Endothelial cell of umbilical vein (primary cell): Measurements from ENCODE around the gene OR10G8. TPM values are rescaled to one million over a fixed set of nuclear protein-coding genes. Genes with fewer than 3 reads are reported as not detected.
A peak's percentile ranks its signal among the peaks of the same experiment; 100 is the strongest.

Experiments used
- BruUV-seq: library from RNA; stranded (reverse); fragments of 400-500 nt; replicated peaks from 2 replicates; lab custom pipeline; 2021; lab: Mats Ljungman, UMichigan
- CTCF ChIA-PET: fragments of 300-600, 350-600 bp; sonication (Branson Sonifier 250); formaldehyde crosslinking; loops from one replicate; lab custom pipeline; 2021; ENCODE audit warnings: antibody characterized with exemption, inconsistent platforms; lab: Charles Lee
- POLR2A ChIA-PET: fragments of 300-600, 350-600 bp; sonication (Branson Sonifier 250); formaldehyde crosslinking; loops from one replicate; lab custom pipeline; 2021; ENCODE audit warnings: antibody characterized with exemption, inconsistent platforms; lab: Charles Lee
- DNase-seq: peaks from one replicate; pipeline ENCODE4 v3.0.0-alpha.2; 2011; ENCODE audit warnings: low read depth, low spot score
- FAIRE-seq: peaks from 2 replicates; lab custom pipeline; 2011; peaks lifted over from hg19 to GRCh38; lab: Jason Lieb, UNC
- H2AFZ ChIP-seq: 2 replicates; pipeline ENCODE4 v1.6.0; 2012; ENCODE audit warnings: low read depth, low read length, control low read depth, inconsistent platforms
- H3K27ac ChIP-seq: 2 replicates; pipeline ENCODE4 v1.5.1; 2011; ENCODE audit warnings: low read depth, mild to moderate bottlenecking, control low read depth, low read length, moderate library complexity; ENCODE audit not compliant: insufficient read depth
- H3K27me3 ChIP-seq, 2 experiments: 2 replicates each; pipeline versions ENCODE4 v1.6.0 to v1.6.1; 2011; ENCODE audit warnings: low read length in 2 of 2, mixed read lengths in 1 of 2; ENCODE audit not compliant: control insufficient read depth in 2 of 2, insufficient read depth in 2 of 2
- H3K36me3 ChIP-seq, 2 experiments: 2 replicates in 1 of 2; 3 replicates in 1 of 2; pipeline ENCODE4 v1.5.1; 2011; ENCODE audit warnings: low read length in 2 of 2, mild to moderate bottlenecking in 1 of 2, moderate library complexity in 1 of 2; ENCODE audit not compliant: control insufficient read depth in 2 of 2, insufficient read depth in 2 of 2; ENCODE audit errors: extremely low read depth in 1 of 2
- H3K4me1 ChIP-seq: 3 replicates; pipeline ENCODE4 v1.5.1; 2011; ENCODE audit warnings: mild to moderate bottlenecking, low read length; ENCODE audit not compliant: control insufficient read depth, insufficient read depth; ENCODE audit errors: extremely low read depth
- H3K4me2 ChIP-seq: 2 replicates; pipeline ENCODE4 v1.6.1; 2011; ENCODE audit warnings: low read length, control low read depth, mixed read lengths; ENCODE audit not compliant: insufficient read depth
- H3K4me3 ChIP-seq, 3 experiments: fragments of 200-600 bp in 1 of 3; sonication (generic), shearing (Covaris generic) in 1 of 3; replicated peaks in 1 of 3; 2 replicates each; pipeline ENCODE4 v1.5.1; 2011 to 2016; ENCODE audit warnings: control low read depth in 3 of 3, low read length in 3 of 3, mild to moderate bottlenecking in 2 of 3, inconsistent platforms in 1 of 3, low read depth in 1 of 3, moderate library complexity in 1 of 3; ENCODE audit not compliant: insufficient read depth in 1 of 3
- H3K79me2 ChIP-seq: 2 replicates; pipeline ENCODE4 v1.6.0; 2012; ENCODE audit warnings: low read length, inconsistent platforms; ENCODE audit not compliant: control insufficient read depth, insufficient read depth
- H3K9ac ChIP-seq: replicated peaks from 2 replicates; pipeline ENCODE3; 2011; ENCODE audit warnings: low read length, control low read depth; ENCODE audit not compliant: insufficient read depth; ENCODE audit errors: extremely low read depth
- H3K9me1 ChIP-seq: replicated peaks from 3 replicates; pipeline ENCODE4 v1.6.0; 2011; ENCODE audit warnings: mild to moderate bottlenecking, low read length; ENCODE audit not compliant: control insufficient read depth, insufficient read depth; ENCODE audit errors: extremely low read depth
- H3K9me3 ChIP-seq: replicated peaks from 2 replicates; pipeline ENCODE4 v1.5.1; 2012; ENCODE audit warnings: low read length, inconsistent platforms; ENCODE audit not compliant: control insufficient read depth, insufficient read depth
- H4K20me1 ChIP-seq: replicated peaks from 2 replicates; pipeline ENCODE3; 2011; ENCODE audit warnings: mild to moderate bottlenecking, low read length; ENCODE audit not compliant: control insufficient read depth, insufficient read depth; ENCODE audit errors: extremely low read depth
- JUN ChIP-seq: IDR thresholded peaks from 2 replicates; pipeline ENCODE4 v1.6.1; 2011; ENCODE audit warnings: borderline replicate concordance, low read depth; ENCODE audit not compliant: insufficient read length, insufficient read depth
- MYC ChIP-seq: IDR thresholded peaks from one replicate; pipeline ENCODE4 v1.6.1; 2011; ENCODE audit warnings: mild to moderate bottlenecking, low read depth, low read length
- dilution Hi-C: fragments of 300-500 bp; cut with MboI; formaldehyde crosslinking; loops from one replicate; pipeline ENCODE4 v1.15.0; 2019; ENCODE audit warnings: low sequenced_read_pairs; ENCODE audit not compliant: extremely low pct_ligation_motif_present
- intact Hi-C: fragments of 100-400 bp; cut with micrococcal nuclease; formaldehyde crosslinking; loops from one replicate; pipeline ENCODE4 v1.10.0; 2022
- polyA plus RNA-seq, 4 experiments: library from polyadenylated mRNA; depleted of rRNA in 3 of 4; stranded (reverse) in 3 of 4; unstranded in 1 of 4; fragments of >200 nt; gene quantifications; 2 replicates each; pipeline versions ENCODE4 v1.2.1 to v1.2.3, GENCODE V29; 2011 to 2012; ENCODE audit warnings: missing spikeins in 1 of 4
- total RNA-seq: library from RNA; stranded (reverse); gene quantifications from 2 replicates; pipeline ENCODE4 v1.2.3, GENCODE V29; 2021
- TF ChIP-seq, protein P1 (sequence below): IDR thresholded peaks from 2 replicates; pipeline ENCODE4 v1.6.1; 2011; ENCODE audit not compliant: insufficient read depth, insufficient read length
- TF ChIP-seq, protein P2 (sequence below), 2 donors: IDR thresholded peaks; 1 replicate in 1 of 2; 2 replicates in 1 of 2; pipeline ENCODE4 v1.5.1; 2011; ENCODE audit warnings: low read length in 2 of 2, mild to moderate bottlenecking in 2 of 2, moderate library complexity in 2 of 2, control low read depth in 1 of 2, inconsistent platforms in 1 of 2, low read depth in 1 of 2; ENCODE audit not compliant: insufficient read depth in 1 of 2; ENCODE audit errors: extremely low read depth in 1 of 2

Gene OR10G8
- total and polyA plus RNA-seq, 2 donors (not counting 3 experiments of a cell fraction or from before 2014, with no cell fraction given): not detected

DNA sequence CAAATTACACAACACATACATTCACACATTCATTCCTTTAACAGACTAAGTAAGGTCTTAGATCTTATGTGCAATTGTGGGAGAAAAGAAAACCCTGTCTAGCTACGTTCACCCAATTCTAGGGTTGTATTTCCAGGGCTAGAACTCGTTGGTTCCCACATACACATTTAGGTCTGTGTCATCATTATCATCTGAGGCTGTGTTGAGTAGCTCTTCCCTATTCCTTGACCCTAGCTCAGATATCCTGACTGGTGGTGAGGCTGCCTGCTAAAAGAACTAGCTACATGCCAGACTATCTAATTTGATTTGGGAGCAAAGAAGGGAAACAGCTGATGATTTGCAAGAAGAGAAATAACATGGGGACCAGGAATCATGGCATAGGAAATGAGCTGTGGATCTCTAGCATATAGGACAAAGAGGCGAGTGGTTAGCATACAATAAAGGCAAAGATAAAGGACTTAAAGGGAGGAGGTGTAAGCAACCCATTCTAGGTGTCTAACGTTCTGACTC is 42.1 kb downstream of the OR10G8 start:
- Histone ChIP-seq H3K9ac (no peak overlapping the region), H4K20me1 (no peaks in the 10 kb centered on the region), H3K27ac (no peak overlapping the region), H2AFZ (no peak overlapping the region), H3K4me1 (no peaks in the 10 kb centered on the region), H3K9me1 (no peaks in the 10 kb centered on the region), H3K36me3 (no peaks in the 10 kb centered on the region), H3K27me3 (peaks cover 10 to 42% of the 10 kb centered on the region in 2 experiments), H3K9me3 (no peaks in the 10 kb centered on the region), H3K4me3 (no peak overlapping the region), H3K79me2 (no peaks in the 10 kb centered on the region), H3K4me2 (no peak overlapping the region)
- DNase-seq (no peak), FAIRE-seq (no peak)
- ChIA-PET POLR2A (no interaction called here), CTCF (interaction anchor here (1.0 to 5.1 kb wide), 17 partner anchors 11 to 516 kb away, joined by 3 to 363 read pairs (median 4); partner anchors contain the start of gene VWA5A)
- intact Hi-C loops (loop anchor here (1.0 to 5.0 kb wide), 3 partner anchors 96 to 327 kb away; partner anchors contain the start of gene ZNF202), dilution Hi-C loops (no loop called here)
- TF ChIP-seq, protein P1, sequence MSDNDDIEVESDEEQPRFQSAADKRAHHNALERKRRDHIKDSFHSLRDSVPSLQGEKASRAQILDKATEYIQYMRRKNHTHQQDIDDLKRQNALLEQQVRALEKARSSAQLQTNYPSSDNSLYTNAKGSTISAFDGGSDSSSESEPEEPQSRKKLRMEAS: no peak
- TF ChIP-seq MYC: no peak
- no TSS peak for BruUV-seq

DNA sequence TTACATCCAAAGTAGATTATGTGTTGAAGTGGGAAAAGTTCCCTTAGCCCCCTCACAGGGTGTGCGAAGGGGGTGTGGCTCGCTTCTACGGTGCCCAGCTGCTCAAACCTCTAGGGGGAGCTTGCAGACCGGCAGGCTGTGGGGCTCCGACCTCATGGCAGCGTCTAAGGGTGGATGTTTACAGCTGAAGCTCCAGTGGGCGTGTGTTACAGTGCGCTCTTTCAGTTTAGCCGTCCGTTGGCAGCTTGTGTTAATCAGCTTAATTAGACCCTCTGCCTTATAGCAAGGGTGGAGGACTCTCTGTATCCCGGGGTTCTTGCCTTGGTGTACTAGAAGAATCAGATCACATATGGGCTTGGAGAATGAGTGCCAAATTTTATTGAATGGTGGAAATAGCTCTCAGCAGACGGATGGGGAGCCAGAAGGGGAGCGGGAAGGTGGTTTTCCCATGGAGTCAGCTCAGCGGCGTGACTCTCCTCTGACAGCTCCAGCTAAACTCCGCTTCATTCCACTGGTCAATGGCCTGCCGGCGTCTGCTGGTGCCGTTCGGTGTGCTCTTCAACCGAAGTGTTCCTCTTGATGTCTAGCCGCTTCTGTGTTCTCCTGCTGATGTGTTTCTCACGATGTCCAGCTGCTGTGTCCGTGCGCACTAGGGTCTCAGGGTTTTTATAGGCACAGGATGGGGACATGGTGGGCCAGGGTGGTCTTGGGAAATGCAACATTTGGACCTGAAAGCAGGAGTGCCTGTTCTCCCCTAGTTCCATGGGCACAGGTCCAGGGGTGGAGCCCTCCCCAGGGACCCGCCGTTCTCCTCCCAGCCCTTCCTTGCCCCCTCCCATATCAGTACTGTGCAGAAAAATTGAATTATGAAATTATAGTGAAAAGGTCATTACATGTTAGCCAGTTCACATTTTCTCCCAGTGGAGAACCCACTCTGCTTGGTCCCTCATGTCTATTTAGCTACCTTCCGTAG is 43.1 kb downstream of the OR10G8 start:
- FAIRE-seq (peak; percentile 87), DNase-seq (peak; percentile 72)
- peaks cover 11 to 38% of the 10 kb centered on the region in 2 experiments for H3K27me3 ChIP-seq
- peak overlapping the region; percentile 72 for H3K4me2 ChIP-seq
- H3K27ac ChIP-seq: no peak overlapping the region
- ChIA-PET CTCF (interaction anchor here (0.8 to 5.1 kb wide), 24 partner anchors 8 to 797 kb away, joined by 3 to 363 read pairs (median 4); partner anchors contain the start of genes OR10G7 and VWA5A), POLR2A (interaction anchor here (0.6 to 0.9 kb wide), 2 partner anchors 45 to 132 kb away, joined by 5 to 8 read pairs; partner anchors contain the start of gene VWA5A)
- BruUV-seq: no TSS peak
- H3K9ac ChIP-seq: no peak overlapping the region
- H3K36me3 ChIP-seq: no peaks in the 10 kb centered on the region
- peak overlapping the region in 2 of 3 experiments; percentile 31 to 52 for H3K4me3 ChIP-seq
- no peaks in the 10 kb centered on the region for H3K9me1 ChIP-seq
- no peaks in the 10 kb centered on the region for H4K20me1 ChIP-seq
- no peaks in the 10 kb centered on the region for H3K4me1 ChIP-seq
- TF ChIP-seq MYC (no peak), JUN (no peak)
- TF ChIP-seq, protein P2, sequence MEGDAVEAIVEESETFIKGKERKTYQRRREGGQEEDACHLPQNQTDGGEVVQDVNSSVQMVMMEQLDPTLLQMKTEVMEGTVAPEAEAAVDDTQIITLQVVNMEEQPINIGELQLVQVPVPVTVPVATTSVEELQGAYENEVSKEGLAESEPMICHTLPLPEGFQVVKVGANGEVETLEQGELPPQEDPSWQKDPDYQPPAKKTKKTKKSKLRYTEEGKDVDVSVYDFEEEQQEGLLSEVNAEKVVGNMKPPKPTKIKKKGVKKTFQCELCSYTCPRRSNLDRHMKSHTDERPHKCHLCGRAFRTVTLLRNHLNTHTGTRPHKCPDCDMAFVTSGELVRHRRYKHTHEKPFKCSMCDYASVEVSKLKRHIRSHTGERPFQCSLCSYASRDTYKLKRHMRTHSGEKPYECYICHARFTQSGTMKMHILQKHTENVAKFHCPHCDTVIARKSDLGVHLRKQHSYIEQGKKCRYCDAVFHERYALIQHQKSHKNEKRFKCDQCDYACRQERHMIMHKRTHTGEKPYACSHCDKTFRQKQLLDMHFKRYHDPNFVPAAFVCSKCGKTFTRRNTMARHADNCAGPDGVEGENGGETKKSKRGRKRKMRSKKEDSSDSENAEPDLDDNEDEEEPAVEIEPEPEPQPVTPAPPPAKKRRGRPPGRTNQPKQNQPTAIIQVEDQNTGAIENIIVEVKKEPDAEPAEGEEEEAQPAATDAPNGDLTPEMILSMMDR (IDR thresholded peaks at IDR 0.05; ENCODE audit: extremely low read depth in 1 of 2, insufficient read depth in 1 of 2, low read depth in 1 of 2, low read length in 2 of 2): peak; percentile 74 to 88
- H3K9me3 ChIP-seq: no peaks in the 10 kb centered on the region
- H3K79me2 ChIP-seq: no peaks in the 10 kb centered on the region
- dilution Hi-C loops (no loop called here), intact Hi-C loops (loop anchor here (1.0 to 5.0 kb wide), 6 partner anchors 97 to 518 kb away; partner anchors contain the start of gene ZNF202)
- peak overlapping the region; percentile 87 for H2AFZ ChIP-seq
